K562 (cell line): ENCODE measurements around the gene ATOH8. TPM values are rescaled to one million over a fixed set of nuclear protein-coding genes. Genes with fewer than 3 reads are reported as not detected.

Experiments used
- ATAC-seq: fragments of 200-7000 bp; cut with Tn5 transposase; 3 replicates; pipeline ENCODE4 v1.9.1; 2020; ENCODE audit warnings: moderate library complexity
- BruUV-seq: library from RNA; stranded (reverse); fragments of 400-500 nt; replicated peaks from 2 replicates; lab custom pipeline; 2021; lab: Mats Ljungman, UMichigan
- CTCF ChIA-PET: fragments of 300-600 bp; formaldehyde crosslinking; extraction: SDS; loops from one replicate; lab custom pipeline; 2021; ENCODE audit warnings: low intra/inter-chr PET ratio; lab: Yijun Ruan, JAX
- POLR2A ChIA-PET: fragments of 300-600, 350-650 bp; sonication (Branson Sonifier 250); formaldehyde crosslinking; extraction: SDS; loops from one replicate; lab custom pipeline; 2021; ENCODE audit warnings: antibody characterized with exemption, inconsistent platforms; lab: Yijun Ruan, JAX
- DNase-seq, 4 experiments: peaks; one replicate each; pipeline versions ENCODE4 v3.0.0 to v3.0.0-alpha.2; 2011 to 2018; ENCODE audit warnings: low spot score in 3 of 4, mixed read lengths in 3 of 4; ENCODE audit errors: extremely low read depth in 1 of 4
- FAIRE-seq: peaks from 2 replicates; lab custom pipeline; 2011; peaks lifted over from hg19 to GRCh38; lab: Jason Lieb, UNC
- H2AFZ ChIP-seq: 2 replicates; pipeline ENCODE4 v1.6.0; 2011; ENCODE audit warnings: low read depth, low read length, control low read depth, inconsistent platforms
- H3K27ac ChIP-seq: fragments of 200-600 bp; 3 replicates; pipeline ENCODE4 v1.8.0; 2011; ENCODE audit warnings: low read depth, mild to moderate bottlenecking, control low read depth, inconsistent platforms, low read length, moderate library complexity, mixed read lengths; ENCODE audit errors: extremely low read depth
- H3K27me3 ChIP-seq, 2 experiments: fragments of 300-600 bp in 1 of 2; 2 replicates in 1 of 2; 3 replicates in 1 of 2; pipeline versions ENCODE4 v1.6.0 to v1.8.0; 2011; ENCODE audit warnings: inconsistent platforms in 2 of 2, low read length in 2 of 2, mild to moderate bottlenecking in 1 of 2, mixed read lengths in 1 of 2, moderate library complexity in 1 of 2; ENCODE audit not compliant: control insufficient read depth in 2 of 2, insufficient read depth in 2 of 2
- H3K36me3 ChIP-seq: fragments of 300-600 bp; 3 replicates; pipeline ENCODE4 v1.8.0; 2011; ENCODE audit warnings: mild to moderate bottlenecking, low read length, inconsistent platforms; ENCODE audit not compliant: control insufficient read depth, insufficient read depth
- H3K4me1 ChIP-seq, 2 experiments: fragments of 200-600 bp in 1 of 2; replicated peaks in 1 of 2; 2 replicates in 1 of 2; 3 replicates in 1 of 2; pipeline versions ENCODE4 v1.5.1 to v1.8.0; 2011; ENCODE audit warnings: inconsistent platforms in 2 of 2, low read length in 2 of 2, mild to moderate bottlenecking in 1 of 2, mixed read lengths in 1 of 2, moderate library complexity in 1 of 2; ENCODE audit not compliant: control insufficient read depth in 2 of 2, insufficient read depth in 2 of 2
- H3K4me2 ChIP-seq: 2 replicates; pipeline ENCODE4 v1.6.1; 2011; ENCODE audit warnings: low read length, control low read depth, inconsistent platforms, mixed read lengths; ENCODE audit not compliant: insufficient read depth
- H3K4me3 ChIP-seq: fragments of 200-600 bp; sonication (generic), shearing (Covaris generic); 2 replicates; pipeline ENCODE4 v1.5.1; 2016; ENCODE audit warnings: control low read depth, inconsistent platforms
- H3K79me2 ChIP-seq: fragments of 200-600 bp; 3 replicates; pipeline ENCODE4 v1.8.0; 2011; ENCODE audit warnings: low read length, inconsistent platforms; ENCODE audit not compliant: control insufficient read depth, insufficient read depth
- H3K9ac ChIP-seq, 2 experiments: 2 replicates each; pipeline versions ENCODE4 v1.6.0 to v1.6.1; 2011; ENCODE audit warnings: low read depth in 2 of 2, low read length in 2 of 2, control low read depth in 1 of 2, inconsistent platforms in 1 of 2, mild to moderate bottlenecking in 1 of 2, mixed read lengths in 1 of 2; ENCODE audit not compliant: insufficient read depth in 1 of 2
- H3K9me1 ChIP-seq: one replicate; pipeline ENCODE4 v1.6.0; 2011; ENCODE audit warnings: inconsistent platforms, mild to moderate bottlenecking, low read length, moderate library complexity; ENCODE audit not compliant: control insufficient read depth, insufficient read depth
- H3K9me3 ChIP-seq: replicated peaks from 2 replicates; pipeline ENCODE4 v1.5.1; 2011; ENCODE audit warnings: low read depth, low read length, inconsistent platforms; ENCODE audit not compliant: control insufficient read depth, insufficient read depth
- H4K20me1 ChIP-seq: replicated peaks from 2 replicates; pipeline ENCODE4 v1.6.1; 2011; ENCODE audit warnings: low read length, inconsistent platforms, mixed read lengths; ENCODE audit not compliant: control insufficient read depth, insufficient read depth
- DPF2 ChIP-seq: fragments of 450-650 bp; IDR thresholded peaks from 2 replicates; pipeline ENCODE4 v1.6.1; 2016
- FOXP1 ChIP-seq: sonication (generic); formaldehyde crosslinking; IDR thresholded peaks from 2 replicates; pipeline ENCODE4 v1.8.0; 2022; ENCODE audit warnings: mild to moderate bottlenecking, missing genetic modification reagents
- JUND ChIP-seq, 2 experiments: IDR thresholded peaks; 2 replicates in 1 of 2; 3 replicates in 1 of 2; pipeline ENCODE4 v1.6.1; 2011; ENCODE audit warnings: borderline replicate concordance in 2 of 2, low read depth in 2 of 2, low read length in 2 of 2, improper control_type of control experiment in 1 of 2, missing biosample characterization in 1 of 2, missing genetic modification characterization in 1 of 2, missing genetic modification reagents in 1 of 2
- KDM4B ChIP-seq, 2 experiments: fragments of 450-650 bp in 1 of 2; sonication (generic) in 1 of 2; IDR thresholded peaks; 2 replicates each; pipeline ENCODE4 v1.6.1; 2016 to 2017; ENCODE audit warnings: borderline replicate concordance in 2 of 2, antibody characterized with exemption in 1 of 2, low read depth in 1 of 2, mild to moderate bottlenecking in 1 of 2
- PHB ChIP-seq: fragments of 250-450 bp; sonication (Bioruptor Pico); IDR thresholded peaks from 2 replicates; pipeline ENCODE4 v1.5.0; 2021
- REST ChIP-seq, 2 experiments: fragments of 450-650 bp; formaldehyde crosslinking in 1 of 2; IDR thresholded peaks; 2 replicates each; pipeline versions ENCODE4 v1.4.0 to v1.6.1; 2014 to 2020; ENCODE audit warnings: mild to moderate bottlenecking in 2 of 2, borderline replicate concordance in 1 of 2, low read depth in 1 of 2
- SP1 ChIP-seq: sonication (generic); formaldehyde crosslinking; IDR thresholded peaks from 2 replicates; pipeline ENCODE4 v1.8.1; 2022; ENCODE audit warnings: mild to moderate bottlenecking, missing genetic modification reagents
- STAG1 ChIP-seq: sonication (generic); formaldehyde crosslinking; IDR thresholded peaks from 2 replicates; pipeline ENCODE4 v1.5.0; 2020; ENCODE audit warnings: missing genetic modification reagents, borderline replicate concordance
- WGBS: fragments of 100-300 bp; shearing (Covaris generic); methylation state at CpG from one replicate; pipeline ENCODE4 v1.1.6; 2016; ENCODE audit warnings: low coverage, mixed read lengths; ENCODE audit not compliant: insufficient coverage; ENCODE audit errors: missing lambda C conversion rate; 5-methylcytosine and 5-hydroxymethylcytosine counted together
- in situ Hi-C: fragments of 300-500 bp; cut with MboI; formaldehyde crosslinking; loops from 4 replicates; pipeline ENCODE4 v1.15.0; 2018; ENCODE audit warnings: inconsistent platforms, mixed read lengths
- intact Hi-C: fragments of 100-400 bp; cut with micrococcal nuclease; formaldehyde crosslinking; loops from 2 replicates; pipeline ENCODE4 v1.14.2; 2022
- polyA plus RNA-seq, 8 experiments: library from polyadenylated mRNA; depleted of rRNA in 4 of 8; stranded (reverse) in 5 of 8; unstranded in 3 of 8; fragments of >200 nt; fragmentation: Nextera tagmentation in 2 of 8; fragmentation: Illumina TruSeq in 1 of 8; extraction: Ambion mirVana in 2 of 8; extraction: Trizol in 1 of 8; gene quantifications; 2 replicates each; pipeline versions ENCODE4 v1.2.1 to v1.2.3, GENCODE V29; 2011 to 2014; ENCODE audit warnings: inconsistent platforms in 1 of 8, missing spikeins in 1 of 8
- total RNA-seq, 7 experiments: library from RNA; depleted of rRNA in 6 of 7; stranded (reverse); fragments of >200 nt in 6 of 7; fragmentation: Illumina TruSeq in 2 of 7; extraction: Trizol in 2 of 7; gene quantifications; 2 replicates each; pipeline versions ENCODE4 v1.2.1 to v1.2.3, GENCODE V29; 2011 to 2021; ENCODE audit warnings: low replicate concordance in 1 of 7
- TF ChIP-seq, protein P1 (sequence below): sonication (generic); formaldehyde crosslinking; IDR thresholded peaks from 2 replicates; pipeline ENCODE4 v1.8.0; 2022; ENCODE audit warnings: missing genetic modification reagents, mild to moderate bottlenecking, moderate library complexity, borderline replicate concordance

The ATOH8 gene
- total and polyA plus RNA-seq, 9 of the 15 experiments (the other 6 are each of a cell fraction or from before 2014, with no cell fraction given) = not detected

DNA sequence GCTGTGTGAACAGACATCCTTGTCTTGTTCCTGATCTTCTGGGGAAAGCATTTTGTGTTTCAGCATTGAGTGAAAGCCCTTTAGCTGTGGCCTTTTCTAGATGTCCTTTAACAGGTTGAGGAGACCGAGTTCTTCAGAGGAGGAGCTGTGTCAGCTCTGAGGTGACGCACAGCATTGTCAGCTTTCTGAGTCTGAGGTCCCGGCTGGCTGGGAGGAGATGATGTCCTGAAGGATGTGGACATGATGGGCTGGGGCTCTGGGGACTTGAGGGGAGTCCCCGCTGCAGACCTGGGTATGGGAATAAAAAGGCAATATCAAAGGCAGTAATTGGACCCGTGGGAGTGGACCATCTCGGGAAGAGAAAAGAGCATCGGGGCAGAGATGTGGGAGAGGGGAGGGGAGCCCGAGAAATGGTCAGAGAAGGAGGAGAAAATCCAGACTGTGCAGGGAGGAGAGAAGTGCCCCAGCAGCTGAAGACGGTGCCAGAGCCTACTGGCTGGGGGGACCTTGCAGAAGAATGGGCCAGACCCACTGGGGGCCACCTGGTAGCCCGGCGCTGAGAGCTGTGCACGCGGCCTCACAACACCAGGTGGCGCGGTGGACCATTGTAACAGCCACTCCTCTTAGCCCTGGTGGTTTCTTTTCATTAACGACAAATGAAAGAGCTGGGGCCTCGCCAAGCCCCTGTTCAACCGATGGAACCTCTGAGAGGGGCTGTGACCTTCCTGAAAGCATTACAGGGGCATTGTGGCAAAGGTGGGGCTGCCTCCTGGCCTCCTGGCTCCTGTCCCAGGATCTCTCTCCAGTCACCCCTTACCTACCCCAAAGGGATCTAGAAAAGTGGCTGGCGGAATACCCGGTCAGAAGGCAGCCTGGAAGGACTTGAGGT, 73.4 kb downstream of the ATOH8 start:
- no TSS peak for BruUV-seq
- Histone ChIP-seq H3K27ac (no peak overlapping the region; the same call in 2 of the 3 replicates), H3K79me2 (no peaks in the 10 kb centered on the region), H3K4me3 (no peak overlapping the region), H3K36me3 (no peaks in the 10 kb centered on the region), H2AFZ (peak overlapping the region; percentile 96), H3K4me1 (peaks cover 7 to 8% of the 10 kb centered on the region in 2 experiments; a peak in 4 of 5 replicates), H4K20me1 (no peaks in the 10 kb centered on the region), H3K27me3 (peaks cover 3 to 6% of the 10 kb centered on the region in 2 experiments; a peak in 3 of 5 replicates), H3K9me1 (no peaks in the 10 kb centered on the region), H3K9me3 (no peaks in the 10 kb centered on the region), H3K4me2 (peak overlapping the region; percentile 70), H3K9ac (peak overlapping the region; percentile 51 to 80; a peak in 3 of 4 replicates)
- DNase-seq (peak; percentile 74 to 81 (median 79)), FAIRE-seq (peak; percentile 66), ATAC-seq (peak; percentile 98)
- CTCF ChIA-PET = interaction anchor here (0.7 to 7.8 kb wide), 6 partner anchors 9 to 541 kb away, joined by 3 to 129 read pairs (median 3); partner anchors contain the start of gene ST3GAL5
- in situ Hi-C loops (loop anchor here (5.0 to 10.0 kb wide), 2 partner anchors 250 to 548 kb away; no protein-coding TSS in a partner anchor), intact Hi-C loops (loop anchor here (1.0 to 10.0 kb wide), 5 partner anchors 60 to 540 kb away; partner anchors contain the start of gene ST3GAL5)
- WGBS = 16% methylated on average over 20 of the region's 20 CpGs
- POLR2A ChIA-PET = interaction anchor here (0.6 to 1.6 kb wide), 10 partner anchors 8 to 255 kb away, joined by 3 to 9 read pairs (median 4); no protein-coding TSS in a partner anchor
- TF ChIP-seq PHB (CRISPR knock-in tag) (no peak), STAG1 (CRISPR knock-in tag) (peak; percentile 95), JUND (IDR thresholded peaks at IDR 0.05; ENCODE audit: borderline replicate concordance, low read depth, low read length) (0 out of 2 replicates have a peak, but pooled peaks have one; percentile 4), JUND (tag; IDR thresholded peaks at IDR 0.05; ENCODE audit: borderline replicate concordance, low read depth, low read length) (no peak), FOXP1 (no peak), DPF2 (no peak), SP1 (CRISPR knock-in tag) (0 out of 2 replicates have a peak, but pooled peaks have one; percentile 28), KDM4B (IDR thresholded peaks at IDR 0.05; ENCODE audit: borderline replicate concordance in 2 of 2, low read depth in 1 of 2) (no peak), REST (IDR thresholded peaks at IDR 0.05; ENCODE audit: borderline replicate concordance) (peak; percentile 91), REST (CRISPR knock-in tag; IDR thresholded peaks at IDR 0.05; ENCODE audit: low read depth) (no peak)
- TF ChIP-seq, protein P1, sequence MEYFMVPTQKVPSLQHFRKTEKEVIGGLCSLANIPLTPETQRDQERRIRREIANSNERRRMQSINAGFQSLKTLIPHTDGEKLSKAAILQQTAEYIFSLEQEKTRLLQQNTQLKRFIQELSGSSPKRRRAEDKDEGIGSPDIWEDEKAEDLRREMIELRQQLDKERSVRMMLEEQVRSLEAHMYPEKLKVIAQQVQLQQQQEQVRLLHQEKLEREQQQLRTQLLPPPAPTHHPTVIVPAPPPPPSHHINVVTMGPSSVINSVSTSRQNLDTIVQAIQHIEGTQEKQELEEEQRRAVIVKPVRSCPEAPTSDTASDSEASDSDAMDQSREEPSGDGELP = peak; percentile 39
